ENCODE data around the gene MGAM2. TPM values are rescaled to one million over a fixed set of nuclear protein-coding genes. Genes with fewer than 3 reads are reported as not detected.
"Not testable (repeated sequence)": the region's sequence is repeated elsewhere in the genome, so short reads cannot be mapped to it uniquely, and the experiment has no call there.

The MGAM2 gene
- total RNA-seq, 2 experiments from 2014 or later = not detected

DNA sequence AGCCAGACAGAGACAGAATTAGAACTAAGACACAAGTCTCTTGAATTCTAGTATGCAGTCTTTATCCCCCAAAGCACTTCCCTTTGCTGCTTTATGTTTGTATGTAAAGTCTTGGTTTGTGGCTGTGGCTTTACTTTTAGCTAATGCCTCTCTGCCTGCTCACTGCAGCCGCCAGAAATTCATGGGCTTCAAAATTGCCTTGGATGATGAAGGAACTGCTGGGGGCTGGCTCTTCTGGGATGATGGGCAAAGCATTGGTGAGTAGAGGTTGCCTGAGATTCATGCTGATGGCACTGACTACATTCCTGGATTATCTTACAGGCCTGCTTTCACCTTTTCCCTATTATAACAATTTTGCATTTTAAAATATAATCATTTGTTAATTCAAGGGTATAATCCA, 10.9 kb upstream of the MGAM2 start:
- H3K4me3 Mint-ChIP-seq = no peak overlapping the region
- H3K27ac Mint-ChIP-seq = no peak overlapping the region
- H3K9me3 Mint-ChIP-seq = no peaks in the 10 kb centered on the region
- no peak for DNase-seq
- intact Hi-C loops (cut with micrococcal nuclease) = no loop called here
- no peaks in the 10 kb centered on the region for H3K27me3 Mint-ChIP-seq
- CTCF ChIA-PET = no interaction called here
- H3K4me1 Mint-ChIP-seq (ENCODE audit: low read depth) = no peaks in the 10 kb centered on the region
- POLR2A ChIA-PET = no interaction called here
- no peaks in the 10 kb centered on the region for H3K36me3 Mint-ChIP-seq

DNA sequence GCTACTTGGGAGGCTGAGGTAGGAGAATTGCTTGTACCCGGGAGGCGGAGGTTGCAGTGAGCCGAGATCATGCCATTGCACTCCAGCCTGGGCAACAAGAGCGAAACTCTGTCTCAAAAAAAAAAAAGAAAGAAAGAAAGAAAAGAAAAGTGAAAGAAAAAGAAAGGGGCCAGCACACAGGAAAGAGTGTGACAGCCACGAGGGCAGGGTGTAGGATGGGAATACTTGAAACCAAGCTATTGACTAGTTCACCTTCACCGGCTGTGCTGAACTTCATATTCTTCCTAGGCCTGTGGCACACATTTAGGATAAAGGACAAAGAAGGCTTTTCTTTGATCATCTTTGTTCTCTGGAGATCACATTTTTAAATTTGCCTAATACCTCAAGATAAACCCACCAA, 9.7 kb upstream of the MGAM2 start:
- DNase-seq; H3K4me1 Mint-ChIP-seq (ENCODE audit: low read depth); POLR2A ChIA-PET; H3K27me3 Mint-ChIP-seq; H3K36me3 Mint-ChIP-seq; intact Hi-C loops (cut with micrococcal nuclease); H3K4me3 Mint-ChIP-seq; H3K9me3 Mint-ChIP-seq; H3K27ac Mint-ChIP-seq: not testable (repeated sequence)
- CTCF ChIA-PET = interaction anchor here (0.7 kb wide), 1 partner anchor 9 kb away, joined by 4 read pairs; no protein-coding TSS in a partner anchor

DNA sequence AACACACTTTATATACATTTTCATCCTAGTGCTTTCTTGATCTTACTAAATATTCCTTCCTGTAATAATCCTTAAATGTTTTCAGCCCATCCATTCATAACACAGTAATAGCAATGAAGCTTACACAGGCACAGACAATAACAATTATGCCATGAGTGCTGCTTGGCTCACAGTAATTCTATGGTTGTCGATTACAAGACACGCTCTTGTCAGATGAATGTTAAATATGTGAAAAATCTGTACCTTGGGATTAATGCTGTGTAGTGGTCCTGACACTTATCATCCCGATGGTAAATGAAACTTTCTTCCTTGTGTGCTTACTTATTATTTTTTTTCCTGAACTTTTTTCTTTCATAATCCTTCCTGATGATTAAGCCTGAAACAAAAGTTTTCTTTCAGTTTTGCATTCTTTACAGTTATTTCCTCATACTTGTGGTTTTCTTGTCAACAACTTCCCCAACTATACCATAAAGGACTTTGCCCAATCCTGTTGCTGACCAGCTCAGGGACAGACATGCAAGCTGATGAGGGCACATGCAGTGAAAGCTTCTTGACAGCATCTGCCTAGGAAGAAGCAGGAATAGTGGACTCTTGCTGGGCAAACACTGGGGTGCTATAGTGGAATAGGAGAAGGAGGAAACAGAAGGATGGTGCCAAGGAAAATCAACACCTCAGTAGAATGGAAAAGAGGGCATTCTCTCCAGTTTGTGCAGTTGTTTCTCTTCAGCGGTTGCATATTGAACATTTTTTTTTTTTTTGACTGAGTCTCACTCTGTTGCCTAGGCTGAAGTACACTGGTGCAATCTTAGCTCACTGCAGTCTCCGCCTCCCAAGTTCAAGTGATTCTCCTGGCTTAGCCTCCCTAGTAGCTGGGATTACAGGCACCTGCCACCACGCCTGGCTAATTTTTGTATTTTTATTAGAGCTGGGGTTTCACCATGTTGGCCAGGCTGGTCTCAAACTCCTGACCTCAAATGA, 6.7 kb upstream of the MGAM2 start:
- ChIA-PET POLR2A (no interaction called here), CTCF (interaction anchor here (0.7 kb wide), 1 partner anchor 14 kb away, joined by 4 read pairs; no protein-coding TSS in a partner anchor)
- H3K9me3 Mint-ChIP-seq = no peaks in the 10 kb centered on the region
- H3K4me1 Mint-ChIP-seq (ENCODE audit: low read depth) = no peaks in the 10 kb centered on the region
- no peaks in the 10 kb centered on the region for H3K36me3 Mint-ChIP-seq
- no peak overlapping the region for H3K4me3 Mint-ChIP-seq
- intact Hi-C loops (cut with micrococcal nuclease) = no loop called here
- H3K27ac Mint-ChIP-seq = no peak overlapping the region
- DNase-seq = no peak
- H3K27me3 Mint-ChIP-seq = no peaks in the 10 kb centered on the region

DNA sequence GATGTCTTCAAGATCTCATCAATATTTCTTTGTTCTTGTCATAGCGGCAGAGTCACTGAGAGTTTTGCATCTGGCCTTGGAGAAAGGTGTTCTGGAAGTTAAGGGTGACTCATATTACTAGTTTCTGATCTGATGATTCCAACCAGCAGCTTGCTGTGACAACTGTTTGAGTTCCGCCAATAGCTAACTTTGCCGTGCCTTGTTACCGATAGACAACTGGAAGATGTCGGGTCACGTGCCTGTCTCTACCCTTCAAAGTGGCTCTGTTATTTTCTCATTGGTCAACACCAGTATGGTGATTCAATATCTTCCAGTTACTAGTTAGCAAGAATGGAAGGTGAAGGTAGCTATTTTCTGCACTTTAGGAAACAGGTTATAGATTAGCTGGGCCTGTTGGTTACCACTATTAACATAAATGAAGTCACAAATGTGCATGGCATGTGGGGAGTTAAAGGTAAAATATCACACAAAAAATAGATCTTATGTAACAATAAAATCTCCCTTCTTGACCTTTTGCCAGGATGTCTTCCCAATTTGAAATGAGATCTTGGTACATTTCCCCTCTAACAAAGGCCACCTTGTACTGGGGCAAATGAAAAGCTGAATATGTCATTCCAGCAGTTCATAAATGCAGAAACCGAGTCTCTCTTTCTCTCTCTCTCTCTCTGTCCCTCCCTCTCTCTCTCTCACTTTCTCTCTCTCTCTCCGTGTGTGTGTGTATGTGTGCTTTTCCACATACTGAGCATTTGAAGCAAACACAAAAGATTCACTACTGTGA, 2.6 kb upstream of the MGAM2 start:
- DNase-seq = no peak
- H3K9me3 Mint-ChIP-seq = no peaks in the 10 kb centered on the region
- H3K27ac Mint-ChIP-seq = no peak overlapping the region
- H3K4me3 Mint-ChIP-seq = no peak overlapping the region
- CTCF ChIA-PET = no interaction called here
- intact Hi-C loops (cut with micrococcal nuclease) = no loop called here
- no peaks in the 10 kb centered on the region for H3K36me3 Mint-ChIP-seq
- H3K4me1 Mint-ChIP-seq (ENCODE audit: low read depth) = no peaks in the 10 kb centered on the region
- H3K27me3 Mint-ChIP-seq = peaks cover 3% of the 10 kb centered on the region
- POLR2A ChIA-PET = no interaction called here

DNA sequence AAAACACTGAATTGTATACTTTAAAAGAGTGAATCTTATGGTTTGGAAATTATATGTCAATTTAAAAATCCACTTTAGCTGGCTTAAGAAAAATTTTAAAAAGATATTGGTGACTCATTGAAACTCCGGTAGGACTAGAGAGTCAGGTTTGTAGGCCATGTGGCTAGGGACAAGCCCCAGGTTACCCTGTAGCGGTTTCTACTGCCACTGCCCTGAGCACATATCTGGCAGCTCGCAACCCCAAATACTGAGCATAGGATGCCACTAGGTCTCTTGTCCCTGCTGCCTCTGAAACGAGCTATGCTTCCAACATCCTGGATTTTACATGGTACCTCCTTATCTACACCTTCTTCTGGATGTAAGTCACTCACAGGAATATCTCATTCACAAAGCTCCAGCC, 1.4 kb upstream of the MGAM2 start:
- Mint-ChIP-seq H3K36me3 (no peaks in the 10 kb centered on the region), H3K4me3 (no peak overlapping the region), H3K9me3 (no peaks in the 10 kb centered on the region), H3K27me3 (peaks cover 3% of the 10 kb centered on the region), H3K27ac (no peak overlapping the region), H3K4me1 (ENCODE audit: low read depth) (no peaks in the 10 kb centered on the region)
- ChIA-PET CTCF (no interaction called here), POLR2A (no interaction called here)
- no peak for DNase-seq
- intact Hi-C loops (cut with micrococcal nuclease) = no loop called here

DNA sequence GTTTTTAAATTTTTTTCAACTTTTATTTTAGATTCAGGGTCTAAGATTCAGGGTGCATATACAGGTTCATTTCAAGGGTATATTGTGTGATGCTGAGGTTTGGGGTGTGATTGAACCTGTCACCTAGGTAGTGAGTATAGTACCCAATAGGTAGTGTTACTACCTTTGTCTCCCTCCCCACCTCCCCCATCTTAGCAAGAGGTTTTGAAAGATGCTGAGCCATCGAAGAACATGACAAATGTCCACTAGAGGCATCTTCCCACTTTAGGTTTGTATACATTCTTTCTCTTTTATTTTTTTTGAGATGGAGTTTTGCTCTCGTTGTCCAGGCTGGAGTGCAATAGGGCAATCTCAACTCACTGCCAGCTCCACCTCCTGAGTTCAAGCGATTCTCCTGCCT, 880 bp upstream of the MGAM2 start:
- ChIA-PET CTCF (no interaction called here), POLR2A (no interaction called here)
- no peak overlapping the region for H3K4me3 Mint-ChIP-seq
- H3K36me3 Mint-ChIP-seq = no peaks in the 10 kb centered on the region
- peaks cover 5% of the 10 kb centered on the region for H3K27me3 Mint-ChIP-seq
- intact Hi-C loops (cut with micrococcal nuclease) = no loop called here
- H3K4me1 Mint-ChIP-seq (ENCODE audit: low read depth) = no peaks in the 10 kb centered on the region
- no peaks in the 10 kb centered on the region for H3K9me3 Mint-ChIP-seq
- H3K27ac Mint-ChIP-seq = no peak overlapping the region
- DNase-seq = no peak

DNA sequence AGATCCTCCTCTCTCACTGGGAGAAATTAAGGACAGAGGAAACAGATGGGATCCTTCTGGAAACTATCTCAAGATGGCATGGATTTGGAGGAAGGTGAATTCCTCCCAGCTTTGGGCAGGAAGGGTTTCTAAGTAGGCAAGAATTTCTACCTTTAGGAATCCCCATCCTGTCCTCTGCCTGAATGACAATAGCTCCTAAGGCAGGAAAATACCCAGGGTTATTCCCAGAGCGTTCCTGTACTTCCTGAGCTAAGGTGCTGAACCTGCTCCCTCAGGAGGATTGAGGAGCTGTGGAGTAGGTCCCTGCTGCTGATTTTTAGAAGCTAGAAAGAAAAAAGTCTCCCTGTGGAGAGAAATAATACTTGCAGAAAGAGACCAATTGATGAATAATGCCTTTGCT, 568 bp downstream of the MGAM2 start:
- H3K4me1 Mint-ChIP-seq (ENCODE audit: low read depth) = no peaks in the 10 kb centered on the region
- H3K36me3 Mint-ChIP-seq = no peaks in the 10 kb centered on the region
- no peak overlapping the region for H3K4me3 Mint-ChIP-seq
- no peak overlapping the region for H3K27ac Mint-ChIP-seq
- ChIA-PET CTCF (no interaction called here), POLR2A (no interaction called here)
- DNase-seq = no peak
- no peaks in the 10 kb centered on the region for H3K9me3 Mint-ChIP-seq
- peaks cover 5% of the 10 kb centered on the region for H3K27me3 Mint-ChIP-seq
- intact Hi-C loops (cut with micrococcal nuclease) = no loop called here

DNA sequence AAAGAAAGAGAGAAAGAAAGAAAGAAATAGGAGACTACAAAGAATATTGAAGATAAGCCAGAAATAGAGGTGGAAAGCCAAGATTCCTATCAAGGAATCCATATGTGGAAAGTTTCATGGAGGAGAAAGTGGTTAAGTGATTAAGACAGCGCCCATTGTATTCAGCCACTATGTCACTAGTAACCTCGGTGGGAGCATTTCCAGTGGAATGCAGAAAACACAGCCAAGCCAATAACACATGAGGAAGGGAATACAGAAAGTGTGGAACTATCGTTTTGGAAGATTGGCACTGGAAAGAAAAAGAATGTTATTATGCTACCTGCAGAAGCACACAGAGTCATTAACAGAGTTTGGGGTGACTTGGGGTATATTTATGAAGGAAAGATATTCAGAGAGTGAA, 2.7 kb downstream of the MGAM2 start:
- ChIA-PET CTCF (no interaction called here), POLR2A (no interaction called here)
- Mint-ChIP-seq H3K4me1 (ENCODE audit: low read depth) (no peaks in the 10 kb centered on the region), H3K27ac (no peak overlapping the region), H3K27me3 (peaks cover 5% of the 10 kb centered on the region), H3K36me3 (no peaks in the 10 kb centered on the region), H3K4me3 (no peak overlapping the region), H3K9me3 (no peaks in the 10 kb centered on the region)
- DNase-seq = no peak
- intact Hi-C loops (cut with micrococcal nuclease) = no loop called here

DNA sequence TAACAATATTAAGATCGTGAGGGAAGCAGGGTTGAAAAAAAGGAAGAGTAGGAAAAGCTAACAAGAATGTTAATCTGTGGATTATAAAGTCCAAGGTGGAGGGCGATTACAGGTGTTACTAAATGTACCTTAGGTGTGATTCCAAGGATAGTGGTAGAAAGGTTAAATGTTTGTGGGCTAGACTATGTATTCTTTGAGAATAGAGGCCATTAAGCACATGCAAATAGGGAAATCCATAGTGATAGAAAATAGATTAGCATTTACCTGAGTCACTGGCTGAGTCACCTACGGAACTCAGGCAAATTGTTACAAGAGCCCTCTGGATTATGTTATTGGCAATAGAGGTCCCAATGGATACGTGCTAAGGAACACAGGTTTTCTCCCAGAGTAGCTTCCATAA, 9.0 kb downstream of the MGAM2 start:
- H3K27me3 Mint-ChIP-seq = no peaks in the 10 kb centered on the region
- H3K4me3 Mint-ChIP-seq = no peak overlapping the region
- ChIA-PET POLR2A (no interaction called here), CTCF (no interaction called here)
- no peaks in the 10 kb centered on the region for H3K36me3 Mint-ChIP-seq
- intact Hi-C loops (cut with micrococcal nuclease) = no loop called here
- DNase-seq = no peak
- no peaks in the 10 kb centered on the region for H3K4me1 Mint-ChIP-seq (ENCODE audit: low read depth)
- no peak overlapping the region for H3K27ac Mint-ChIP-seq
- no peaks in the 10 kb centered on the region for H3K9me3 Mint-ChIP-seq

DNA sequence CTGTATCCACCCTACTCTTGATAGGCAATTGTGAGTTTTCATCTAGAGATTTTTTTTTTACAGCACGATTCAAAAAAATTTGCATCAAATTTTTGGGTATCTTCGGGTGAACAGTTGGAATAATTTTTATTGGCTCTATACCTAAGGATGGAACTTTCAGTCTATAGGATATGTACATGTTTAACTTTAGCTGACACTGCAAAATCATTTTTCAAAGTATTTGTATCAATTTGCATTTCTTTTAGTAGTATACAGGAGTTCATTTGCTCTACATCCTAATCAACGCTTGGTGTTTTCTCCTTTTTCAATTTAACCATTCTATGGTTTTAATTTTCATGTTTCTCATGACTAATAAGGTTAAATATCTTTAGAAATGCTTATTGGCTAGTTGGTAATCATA, 11.7 kb downstream of the MGAM2 start:
- DNase-seq = no peak
- no peaks in the 10 kb centered on the region for H3K4me1 Mint-ChIP-seq (ENCODE audit: low read depth)
- H3K36me3 Mint-ChIP-seq = no peaks in the 10 kb centered on the region
- POLR2A ChIA-PET = no interaction called here
- peaks cover 6% of the 10 kb centered on the region for H3K27me3 Mint-ChIP-seq
- intact Hi-C loops (cut with micrococcal nuclease) = no loop called here
- CTCF ChIA-PET = no interaction called here
- no peak overlapping the region for H3K27ac Mint-ChIP-seq
- no peak overlapping the region for H3K4me3 Mint-ChIP-seq
- no peaks in the 10 kb centered on the region for H3K9me3 Mint-ChIP-seq

DNA sequence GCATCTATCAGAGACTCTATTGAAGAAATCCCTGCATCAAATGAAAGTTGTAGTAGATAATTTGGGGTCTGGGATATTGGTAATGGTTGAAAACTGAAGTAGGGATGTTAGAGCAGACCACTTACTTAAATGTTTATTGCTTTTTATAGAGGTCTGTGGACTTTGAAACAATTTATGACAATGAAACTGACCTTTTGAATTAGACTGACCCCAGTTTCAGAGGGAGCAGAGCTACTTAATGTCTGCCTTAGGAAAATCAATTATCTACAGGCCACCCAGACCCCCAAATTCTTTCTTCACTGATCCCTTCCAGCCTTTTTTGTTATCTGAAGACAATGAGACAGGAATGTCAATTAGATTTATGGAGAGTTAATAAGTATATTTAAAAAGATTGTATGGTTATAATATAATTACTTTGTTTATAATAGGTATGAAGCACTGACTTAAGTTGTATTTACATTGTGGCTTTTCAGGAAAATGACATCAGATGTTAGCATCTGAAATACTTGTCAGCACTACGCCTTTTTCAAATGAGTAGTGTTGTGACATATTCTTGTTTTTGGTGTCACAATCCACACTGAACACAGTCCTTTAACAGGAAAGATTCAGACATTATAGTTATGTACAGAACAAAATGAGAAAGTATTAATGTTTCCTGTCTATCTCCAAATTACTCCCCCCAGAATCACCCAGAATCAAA, 13.9 kb downstream of the MGAM2 start:
- intact Hi-C loops (cut with micrococcal nuclease) = no loop called here
- Mint-ChIP-seq H3K27ac (no peak overlapping the region), H3K4me3 (no peak overlapping the region), H3K4me1 (ENCODE audit: low read depth) (no peaks in the 10 kb centered on the region), H3K9me3 (no peaks in the 10 kb centered on the region), H3K27me3 (peaks cover 8% of the 10 kb centered on the region), H3K36me3 (no peaks in the 10 kb centered on the region)
- CTCF ChIA-PET = no interaction called here
- POLR2A ChIA-PET = no interaction called here
- no peak for DNase-seq

DNA sequence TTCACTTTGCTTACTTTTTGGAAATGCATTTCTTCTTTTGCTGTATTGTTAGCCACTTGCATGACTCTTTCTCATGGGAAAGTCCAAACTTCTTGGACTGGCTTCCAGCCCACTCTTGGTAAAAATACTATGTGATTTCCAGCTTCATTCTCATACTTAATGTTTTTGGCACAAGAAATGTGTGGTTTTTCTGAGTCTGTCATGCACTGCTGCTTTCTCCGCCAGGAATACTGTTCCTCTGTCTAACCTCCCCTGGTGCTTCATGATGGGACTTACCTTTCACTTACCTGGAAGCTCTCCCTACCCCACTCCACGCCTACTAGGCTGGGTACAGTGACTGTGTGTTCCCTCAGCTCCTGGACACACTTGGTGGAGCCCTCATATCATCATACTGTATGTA, 18.7 kb downstream of the MGAM2 start:
- no peaks in the 10 kb centered on the region for H3K36me3 Mint-ChIP-seq
- H3K27ac Mint-ChIP-seq = no peak overlapping the region
- no peaks in the 10 kb centered on the region for H3K4me1 Mint-ChIP-seq (ENCODE audit: low read depth)
- H3K9me3 Mint-ChIP-seq = no peaks in the 10 kb centered on the region
- H3K4me3 Mint-ChIP-seq = no peak overlapping the region
- POLR2A ChIA-PET = no interaction called here
- DNase-seq = no peak
- peaks cover 8% of the 10 kb centered on the region for H3K27me3 Mint-ChIP-seq
- CTCF ChIA-PET = no interaction called here
- intact Hi-C loops (cut with micrococcal nuclease) = no loop called here
